ENCODE measurements around the gene ABHD6. TPM values are rescaled to one million over a fixed set of nuclear protein-coding genes. Genes with fewer than 3 reads are reported as not detected.
A peak's percentile ranks its signal among the peaks of the same experiment; 100 is the strongest.

Gene ABHD6
- total RNA-seq, 1 donor, result 5.1 TPM

- Histone ChIP-seq H3K36me3 (ENCODE audit: insufficient read depth, low read length) (peaks cover 19% of the 10 kb centered on the region), H3K27ac (ENCODE audit: low read depth, low read length) (peak within 1 kb of the TSS; percentile 98), H3K4me3 (ENCODE audit: insufficient read depth, low read length) (peak within 1 kb of the TSS; percentile 99), H3K79me2 (ENCODE audit: insufficient read depth, low read length) (peaks cover 45% of the 10 kb centered on the region), H3K4me2 (ENCODE audit: insufficient read depth, low read length) (peak within 1 kb of the TSS; percentile 99), H4K20me1 (ENCODE audit: insufficient read depth, low read length) (peaks cover 34% of the 10 kb centered on the region), H2AFZ (ENCODE audit: low read length) (peak within 1 kb of the TSS; percentile 93), H3K27me3 (ENCODE audit: insufficient read depth, low read length) (no peaks in the 10 kb centered on the region), H3K4me1 (ENCODE audit: insufficient read depth, low read length) (peaks cover 19% of the 10 kb centered on the region), H3K9me3 (ENCODE audit: low read depth, low read length) (no peaks in the 10 kb centered on the region)
- TF ChIP-seq CTCF (IDR thresholded peaks at IDR 0.05; ENCODE audit: extremely low read depth, low read depth, low read length), result peak; percentile 98
- peak; percentile 96 for DNase-seq (ENCODE audit: insufficient read length, low spot score, missing footprints)
Observed at GRCh38 chr3:58305882-58306711, 68.5 kb downstream of the ABHD6 start, which contains the start of the genes HTD2 and RPP14. Gene HTD2 (plus strand): TSS chr3:58306520. CDS start chr3:58317614, 11,094 bp downstream. Gene RPP14 (plus strand): TSS chr3:58306245. CDS start chr3:58310330, 4,085 bp downstream.

GRCh38 chr3:58307639-58308215, 70.1 kb downstream of the ABHD6 start:
- peak overlapping the region; percentile 98 for H3K27ac ChIP-seq (ENCODE audit: low read depth, low read length)

GRCh38 chr3:58308728-58309127, 71.1 kb downstream of the ABHD6 start:
- H3K36me3 ChIP-seq (ENCODE audit: insufficient read depth, low read length), result peaks cover 40% of the 10 kb centered on the region
- peaks cover 63% of the 10 kb centered on the region for H3K79me2 ChIP-seq (ENCODE audit: insufficient read depth, low read length)
- H4K20me1 ChIP-seq (ENCODE audit: insufficient read depth, low read length), result peaks cover 37% of the 10 kb centered on the region
- no peak overlapping the region for H3K4me2 ChIP-seq (ENCODE audit: insufficient read depth, low read length)
- no peak for DNase-seq (ENCODE audit: insufficient read length, low spot score, missing footprints)
- H3K4me3 ChIP-seq (ENCODE audit: insufficient read depth, low read length), result no peak overlapping the region
- H3K9me3 ChIP-seq (ENCODE audit: low read depth, low read length), result no peaks in the 10 kb centered on the region
- H3K27me3 ChIP-seq (ENCODE audit: insufficient read depth, low read length), result no peaks in the 10 kb centered on the region
- peaks cover 19% of the 10 kb centered on the region for H3K4me1 ChIP-seq (ENCODE audit: insufficient read depth, low read length)
- no peak overlapping the region for H2AFZ ChIP-seq (ENCODE audit: low read length)
- no peak for TF ChIP-seq CTCF (IDR thresholded peaks at IDR 0.05; ENCODE audit: extremely low read depth, low read depth, low read length)
- peak overlapping the region; percentile 98 for H3K27ac ChIP-seq (ENCODE audit: low read depth, low read length)

More at GRCh38 chr3:58307639-58308215, 70.1 kb downstream of the ABHD6 start:
- Histone ChIP-seq H3K4me1 (ENCODE audit: insufficient read depth, low read length) (peaks cover 19% of the 10 kb centered on the region), H2AFZ (ENCODE audit: low read length) (peak overlapping the region; percentile 93), H4K20me1 (ENCODE audit: insufficient read depth, low read length) (peaks cover 37% of the 10 kb centered on the region), H3K79me2 (ENCODE audit: insufficient read depth, low read length) (peaks cover 58% of the 10 kb centered on the region), H3K4me2 (ENCODE audit: insufficient read depth, low read length) (peak overlapping the region; percentile 99), H3K4me3 (ENCODE audit: insufficient read depth, low read length) (peak overlapping the region; percentile 99), H3K27me3 (ENCODE audit: insufficient read depth, low read length) (no peaks in the 10 kb centered on the region), H3K9me3 (ENCODE audit: low read depth, low read length) (no peaks in the 10 kb centered on the region), H3K36me3 (ENCODE audit: insufficient read depth, low read length) (peaks cover 34% of the 10 kb centered on the region)
- no peak for DNase-seq (ENCODE audit: insufficient read length, low spot score, missing footprints)
- peak; percentile 66 for TF ChIP-seq CTCF (IDR thresholded peaks at IDR 0.05; ENCODE audit: extremely low read depth, low read depth, low read length)

GRCh38 chr3:58317811-58318210, 80.2 kb downstream of the ABHD6 start:
- TF ChIP-seq CTCF (IDR thresholded peaks at IDR 0.05; ENCODE audit: extremely low read depth, low read depth, low read length), result no peak
- Histone ChIP-seq H3K36me3 (ENCODE audit: insufficient read depth, low read length) (peaks cover 61% of the 10 kb centered on the region), H3K4me1 (ENCODE audit: insufficient read depth, low read length) (no peaks in the 10 kb centered on the region), H4K20me1 (ENCODE audit: insufficient read depth, low read length) (no peaks in the 10 kb centered on the region), H3K4me2 (ENCODE audit: insufficient read depth, low read length) (no peak overlapping the region), H3K27ac (ENCODE audit: low read depth, low read length) (no peak overlapping the region), H3K4me3 (ENCODE audit: insufficient read depth, low read length) (no peak overlapping the region), H3K27me3 (ENCODE audit: insufficient read depth, low read length) (no peaks in the 10 kb centered on the region), H3K79me2 (ENCODE audit: insufficient read depth, low read length) (peaks cover 21% of the 10 kb centered on the region), H2AFZ (ENCODE audit: low read length) (no peak overlapping the region), H3K9me3 (ENCODE audit: low read depth, low read length) (no peaks in the 10 kb centered on the region)
- DNase-seq (ENCODE audit: insufficient read length, low spot score, missing footprints), result no peak
